GM21528 (cell line): ENCODE measurements around the gene FCHO2.

ENCODE experiments used
- ATAC-seq: cut with Tn5 transposase; IDR thresholded peaks from one replicate; pipeline ENCODE4 v1.9.1; 2021; ENCODE audit warnings: mild to moderate bottlenecking, moderate library complexity; ENCODE audit not compliant: unreplicated experiment, low FRiP score

Gene FCHO2

GRCh38 chr5:73104326-73104725, 148.5 kb downstream of the FCHO2 start:
- no peak for ATAC-seq

DNA sequence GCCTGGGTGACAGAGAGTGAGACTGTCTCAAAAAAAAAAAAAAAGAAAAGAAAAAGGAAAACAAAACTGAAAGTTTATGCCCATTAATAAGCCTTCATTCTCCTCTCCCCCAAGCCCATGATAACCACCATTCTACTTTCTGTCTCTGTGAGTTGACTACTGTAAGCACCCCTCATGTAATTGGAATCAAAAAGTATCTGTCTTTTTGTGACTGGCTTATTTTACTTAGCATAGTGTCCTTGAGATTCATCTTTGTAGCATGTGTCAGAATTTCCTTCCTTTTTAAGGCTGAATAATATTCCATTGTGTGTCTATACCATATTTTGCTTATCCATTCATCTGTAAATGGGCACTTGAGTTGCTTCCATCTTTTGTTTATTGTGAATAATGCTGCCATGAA, 150.5 kb downstream of the FCHO2 start:
- no peak for ATAC-seq

DNA sequence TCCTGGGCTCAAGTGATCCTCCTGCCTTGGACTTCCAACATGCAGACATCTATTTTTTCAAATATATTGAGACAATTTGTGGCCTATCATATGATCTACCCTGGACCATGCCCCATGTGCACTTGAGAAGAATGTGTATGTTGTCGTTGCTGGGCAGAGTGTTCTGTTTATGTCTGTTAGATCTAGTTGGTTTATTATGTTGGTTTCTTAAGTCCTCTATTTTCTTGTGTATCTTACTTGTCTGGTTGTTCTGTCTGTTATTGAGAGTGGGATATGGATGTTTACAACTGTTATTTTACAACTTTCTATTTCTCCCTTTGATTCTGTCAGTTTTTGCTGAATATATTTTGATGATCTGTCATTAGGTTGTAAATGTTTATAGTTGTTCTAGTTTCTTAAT, 154.3 kb downstream of the FCHO2 start:
- ATAC-seq = no peak

- ATAC-seq = no peak
These were observed 155.7 kb downstream of the FCHO2 start for GRCh38 chr5:73111536-73111935.

GRCh38 chr5:73112359-73112758, 156.5 kb downstream of the FCHO2 start:
- no peak for ATAC-seq

GRCh38 chr5:73114044-73114688, 158.3 kb downstream of the FCHO2 start:
- ATAC-seq = no peak

GRCh38 chr5:73115399-73116051, 159.7 kb downstream of the FCHO2 start:
- ATAC-seq = no peak

- ATAC-seq = no peak
These were observed 160.7 kb downstream of the FCHO2 start for GRCh38 chr5:73116506-73116905.

DNA sequence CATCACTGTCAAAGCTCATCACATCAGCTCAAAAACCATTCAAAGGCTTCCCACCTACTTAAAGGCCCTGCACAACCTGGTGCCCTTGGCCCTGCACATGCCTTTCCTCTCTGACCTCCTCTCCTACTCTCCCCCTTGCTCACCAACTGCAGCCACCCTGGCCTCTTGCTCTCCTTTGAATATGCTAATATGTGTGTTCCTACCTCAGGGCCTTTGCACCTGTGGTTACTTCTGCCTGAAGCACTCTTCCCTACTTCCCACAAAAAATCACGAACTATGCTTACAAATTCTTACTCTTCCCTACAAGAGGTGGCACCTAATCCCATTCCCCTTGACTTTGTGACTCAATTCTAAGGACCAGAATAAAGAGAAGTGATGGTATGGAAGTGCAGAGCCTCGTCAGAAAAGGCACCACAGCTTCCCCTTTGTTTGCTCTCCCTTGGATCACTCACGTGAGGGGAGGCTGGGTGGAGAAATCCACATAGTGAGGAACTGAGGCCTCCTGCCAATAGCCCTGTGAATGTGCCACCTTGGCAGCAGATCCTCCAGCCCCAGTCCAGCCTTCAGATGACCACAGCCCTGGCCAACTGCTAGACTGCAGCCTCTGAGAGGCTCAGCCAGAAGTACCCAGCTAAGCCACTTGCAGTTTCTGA, 161.4 kb downstream of the FCHO2 start:
- ATAC-seq = no peak

DNA sequence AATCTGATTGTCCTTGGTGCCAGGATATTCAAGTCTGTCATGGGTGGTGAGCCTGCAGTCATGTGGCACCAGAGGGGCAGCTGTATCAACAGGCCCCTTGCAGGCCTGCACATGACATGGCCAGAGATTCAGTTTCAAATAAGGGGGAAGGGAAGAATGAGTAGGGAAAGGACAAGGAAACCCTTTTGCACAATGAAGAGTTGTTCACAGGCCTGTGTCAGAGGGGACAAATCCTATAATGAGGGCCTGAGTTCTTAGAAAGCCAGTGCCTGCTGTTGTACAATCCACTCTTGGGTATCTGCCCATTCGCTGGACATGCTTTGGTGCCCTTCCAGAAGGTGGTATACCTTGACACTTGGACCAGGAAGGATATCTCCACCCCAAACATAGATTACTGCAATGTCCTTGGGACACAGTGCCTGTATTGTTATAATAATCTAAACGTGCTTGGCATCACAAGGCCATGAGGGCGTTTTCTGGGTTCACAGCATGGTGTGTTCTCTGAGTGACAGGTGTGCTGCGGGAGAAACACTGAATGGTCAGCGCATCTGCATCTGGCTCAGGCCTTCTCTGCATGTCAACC, 162.6 kb downstream of the FCHO2 start:
- ATAC-seq = no peak

- ATAC-seq = no peak
These were observed 163.8 kb downstream of the FCHO2 start for GRCh38 chr5:73119451-73120157.

GRCh38 chr5:73120222-73121118, 164.6 kb downstream of the FCHO2 start, which contains the start of gene TMEM171:
TSS of gene TMEM171 (plus strand) at chr5:73120575. CDS start at chr5:73123374, 2,799 bp downstream.
- ATAC-seq = no peak

DNA sequence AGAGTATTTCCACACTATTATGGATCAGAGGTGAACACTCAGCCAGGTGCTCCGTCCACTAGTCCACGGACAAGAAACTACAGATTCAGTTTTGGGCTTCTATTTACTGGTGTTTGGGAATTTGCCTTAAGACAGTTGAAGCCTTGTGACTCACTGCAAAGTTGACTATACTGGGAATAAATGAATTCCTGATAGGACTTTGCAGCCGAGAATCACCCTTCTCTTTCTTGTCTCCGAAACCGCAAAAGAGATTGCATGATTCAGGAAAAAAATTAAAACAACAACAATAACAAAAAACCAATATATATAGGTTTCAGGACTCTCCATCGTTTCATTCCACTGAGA, 165.2 kb downstream of the FCHO2 start:
- no peak for ATAC-seq

- ATAC-seq = no peak
These were observed 167.3 kb downstream of the FCHO2 start for GRCh38 chr5:73122875-73123810.

DNA sequence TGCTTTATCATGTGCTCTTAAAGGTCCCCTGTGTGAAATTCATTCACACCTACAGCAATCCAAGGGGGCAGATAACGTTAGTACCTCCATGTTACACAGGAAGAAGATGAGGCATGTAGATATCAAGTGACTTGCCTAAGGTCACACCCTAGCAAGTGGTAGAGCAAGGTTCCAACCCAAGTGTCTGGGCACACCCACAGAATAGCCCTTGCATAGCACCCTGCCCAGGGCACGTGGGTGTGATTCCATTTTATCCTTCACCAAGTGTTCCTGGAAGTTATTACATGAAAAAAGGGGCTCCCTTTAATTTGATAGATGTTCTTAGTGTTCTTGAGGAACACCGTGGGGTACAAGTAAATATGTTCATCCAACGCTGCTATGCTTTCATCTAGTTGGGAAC, 169.4 kb downstream of the FCHO2 start:
- ATAC-seq = no peak

- ATAC-seq = no peak
These were observed 170.5 kb downstream of the FCHO2 start for GRCh38 chr5:73126381-73126780.

DNA sequence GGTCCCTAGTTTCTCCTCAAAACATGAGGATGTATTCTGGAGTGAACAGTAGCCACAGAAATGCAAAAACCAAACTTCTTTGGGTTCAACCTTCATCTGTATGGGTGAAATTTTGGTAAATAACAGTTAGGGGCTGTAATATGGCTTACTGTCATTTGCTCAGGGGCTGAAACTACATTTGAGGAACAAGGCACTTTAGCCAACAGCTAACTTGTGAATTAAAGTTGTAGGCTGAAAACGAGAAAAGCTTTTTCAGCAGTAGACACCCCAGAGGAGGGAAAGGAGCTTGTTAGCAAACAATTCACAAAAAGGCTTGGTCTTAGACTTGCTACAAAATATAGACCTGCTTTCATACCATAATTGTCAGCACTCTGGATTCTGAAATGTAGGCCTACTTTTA, 171.1 kb downstream of the FCHO2 start:
- no peak for ATAC-seq

DNA sequence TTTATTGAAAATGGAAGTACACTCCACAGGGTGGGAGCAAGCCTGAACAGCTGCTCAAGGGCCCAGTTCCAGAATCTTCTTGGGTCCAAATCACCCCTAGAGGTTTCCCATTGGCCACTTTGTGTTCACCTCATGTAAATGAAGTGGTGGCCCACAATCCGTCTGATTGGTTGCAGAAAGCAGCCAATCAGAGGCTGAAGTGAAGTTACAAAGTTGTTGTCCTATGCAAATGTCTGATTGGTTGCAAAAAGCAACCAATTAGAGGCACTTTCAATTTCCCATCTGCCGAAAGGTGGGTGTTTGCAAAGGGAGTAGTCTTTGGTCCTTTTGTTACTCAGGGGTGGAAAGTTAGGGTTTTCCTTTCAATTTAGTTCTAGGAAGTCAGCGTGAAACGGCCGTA, 173.3 kb downstream of the FCHO2 start:
- ATAC-seq = no peak

DNA sequence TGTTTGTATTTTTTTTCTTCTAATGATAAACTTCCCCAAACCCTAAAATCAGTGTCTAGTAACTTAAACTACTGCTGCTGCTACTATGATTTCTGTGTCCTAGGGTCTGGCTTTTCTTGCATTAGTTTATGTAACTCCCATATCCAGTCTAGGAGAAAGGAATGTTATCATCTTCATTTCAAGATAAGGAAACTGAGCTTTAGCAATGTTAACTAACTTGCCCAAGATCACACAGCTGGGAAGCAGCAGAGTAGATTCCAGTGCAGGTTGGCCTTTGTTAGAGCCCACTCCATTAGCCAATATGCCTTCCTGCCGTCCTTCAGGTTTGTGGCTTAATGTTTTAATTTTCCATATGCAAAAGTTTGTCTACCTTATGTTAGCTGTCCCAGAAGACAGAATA, 175.0 kb downstream of the FCHO2 start:
- ATAC-seq = no peak
